GM19193 (cell line): ENCODE results near the gene ATOSA.

Source experiments
- POLR2A ChIP-seq: IDR thresholded peaks from 4 replicates; pipeline ENCODE4 v1.6.1; 2011; ENCODE audit not compliant: insufficient read depth, insufficient read length; ENCODE audit errors: extremely low read depth

ATOSA gene

DNA sequence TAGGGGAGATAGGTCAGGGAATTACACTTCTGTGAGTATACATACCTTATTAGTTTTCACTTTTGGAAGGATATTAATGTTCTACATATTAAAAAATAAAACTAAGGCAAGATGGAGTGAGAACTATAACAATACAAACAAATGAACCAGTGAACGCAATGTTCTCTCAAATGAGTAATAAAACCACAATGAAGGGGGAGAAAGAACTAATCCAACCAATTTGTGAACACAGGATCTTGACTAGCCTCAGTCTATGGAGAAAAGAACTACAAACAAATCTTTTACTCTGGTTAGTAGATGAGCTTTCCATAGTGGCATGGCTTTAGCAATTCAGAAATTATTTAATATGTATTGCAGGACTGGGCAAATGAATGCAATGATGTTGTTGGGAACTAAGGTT, 26.9 kb upstream of the ATOSA start:
- TF ChIP-seq POLR2A = no peak

DNA sequence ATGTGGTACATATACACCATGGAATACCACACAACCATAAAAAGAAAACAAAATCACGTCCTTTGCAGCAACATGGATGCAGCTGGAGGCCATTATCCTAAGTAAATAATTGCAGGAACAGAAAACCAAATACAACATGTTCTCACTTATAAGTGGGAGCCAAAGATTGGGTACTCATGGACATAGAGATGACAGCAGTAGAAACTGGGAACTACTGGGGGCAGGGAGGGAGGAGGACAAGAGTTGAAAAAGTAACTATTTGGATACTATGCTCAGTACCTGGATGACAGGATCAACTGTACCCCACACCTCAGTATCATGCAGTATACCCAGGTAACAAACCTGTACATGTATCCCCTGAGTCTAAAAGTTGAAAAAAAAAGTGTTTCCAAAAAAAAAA, 23.2 kb upstream of the ATOSA start:
- no peak for TF ChIP-seq POLR2A

DNA sequence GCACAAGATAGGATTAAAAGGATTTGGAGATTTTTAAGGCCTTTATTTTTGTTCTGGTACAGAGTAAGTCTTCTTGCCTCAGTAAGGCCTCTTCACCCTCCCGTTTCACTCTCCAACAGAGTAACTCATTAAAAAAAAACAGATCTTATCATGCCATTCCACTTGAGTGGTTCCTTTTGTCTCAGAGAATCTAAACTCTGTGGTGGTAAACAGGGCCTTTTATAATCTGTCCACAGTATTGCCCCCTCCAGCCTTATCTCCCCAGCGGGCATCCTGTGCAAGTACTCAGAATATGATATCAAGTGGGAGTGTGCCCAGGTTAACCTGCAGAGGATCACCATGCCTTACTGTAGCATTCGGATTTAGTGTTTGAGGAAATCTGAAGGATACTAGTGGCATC, 20.3 kb upstream of the ATOSA start:
- TF ChIP-seq POLR2A = no peak

DNA sequence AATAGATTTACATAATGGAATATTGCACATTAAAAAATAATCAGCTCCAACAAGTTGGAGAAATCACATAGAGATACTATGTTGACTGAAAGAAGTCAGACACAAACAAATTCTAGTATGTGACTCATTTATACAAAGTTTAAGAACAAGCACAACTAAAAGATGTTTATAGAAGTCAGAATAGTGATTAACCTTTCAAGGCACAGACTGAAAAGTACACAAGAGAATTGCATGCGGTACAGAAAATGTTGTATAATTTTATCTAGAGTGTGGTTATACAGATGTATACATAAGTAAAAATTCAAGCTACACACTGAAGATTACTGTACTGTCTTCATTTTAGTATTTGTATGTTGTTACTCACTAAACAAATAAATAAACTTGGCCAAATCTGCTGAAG, 19.3 kb upstream of the ATOSA start:
- no peak for TF ChIP-seq POLR2A

DNA sequence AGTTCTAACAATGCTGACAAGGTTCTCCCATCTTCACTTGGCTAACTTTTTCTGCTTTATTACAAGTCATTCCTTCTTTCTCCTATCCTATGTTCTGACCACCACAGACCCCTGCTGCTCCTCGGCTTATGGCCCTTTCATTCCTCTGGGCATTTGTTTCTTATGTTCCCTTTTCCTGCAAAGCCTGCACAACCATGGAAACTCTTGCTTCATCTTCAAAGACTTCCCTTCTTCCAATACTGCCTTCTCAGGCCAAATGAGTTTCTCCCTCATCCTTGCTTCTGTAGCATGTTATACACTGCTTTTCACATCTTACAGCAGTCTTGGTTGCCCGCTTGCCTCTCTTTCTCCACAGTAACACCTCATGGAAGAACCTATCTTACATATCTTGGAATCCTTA, 17.9 kb upstream of the ATOSA start:
- TF ChIP-seq POLR2A = no peak

DNA sequence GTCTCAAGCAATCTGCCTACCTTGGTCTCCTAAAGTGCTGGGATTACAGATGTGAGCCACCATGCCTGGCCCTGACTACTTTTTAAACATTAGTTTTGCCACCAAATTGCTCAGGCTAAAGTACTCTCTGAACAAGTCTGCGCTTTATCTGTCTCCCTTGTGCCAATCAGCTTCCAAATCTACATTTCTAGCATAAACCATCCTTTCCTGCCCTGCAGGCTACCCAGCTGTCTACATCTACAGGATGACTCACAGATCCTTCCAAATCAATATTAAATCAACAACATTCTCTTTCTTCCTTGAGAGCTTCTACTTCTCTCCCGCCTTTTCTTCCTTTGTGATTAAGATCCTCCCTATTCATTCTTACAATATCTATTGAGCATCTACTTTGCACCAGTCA, 16.0 kb upstream of the ATOSA start:
- no peak for TF ChIP-seq POLR2A

DNA sequence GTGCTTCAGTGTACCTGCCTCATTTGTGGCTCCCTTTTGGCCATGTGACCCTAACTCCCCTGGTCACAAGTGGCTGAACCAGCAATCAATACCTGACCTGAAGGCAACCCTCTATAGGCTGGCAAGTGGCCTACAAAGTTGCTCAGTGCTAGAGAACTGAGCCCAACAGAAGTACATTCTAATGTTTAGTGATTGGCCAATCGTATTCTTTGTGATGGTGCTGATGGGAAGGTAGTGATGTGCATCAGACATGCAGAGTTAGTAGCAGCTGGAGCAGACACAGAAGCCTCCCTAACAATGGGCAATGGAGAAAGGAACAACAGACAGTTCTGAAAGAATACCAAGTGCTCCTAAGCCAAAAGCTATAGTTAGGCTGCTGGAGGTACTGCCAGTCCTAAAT, 10.4 kb upstream of the ATOSA start:
- TF ChIP-seq POLR2A = no peak

DNA sequence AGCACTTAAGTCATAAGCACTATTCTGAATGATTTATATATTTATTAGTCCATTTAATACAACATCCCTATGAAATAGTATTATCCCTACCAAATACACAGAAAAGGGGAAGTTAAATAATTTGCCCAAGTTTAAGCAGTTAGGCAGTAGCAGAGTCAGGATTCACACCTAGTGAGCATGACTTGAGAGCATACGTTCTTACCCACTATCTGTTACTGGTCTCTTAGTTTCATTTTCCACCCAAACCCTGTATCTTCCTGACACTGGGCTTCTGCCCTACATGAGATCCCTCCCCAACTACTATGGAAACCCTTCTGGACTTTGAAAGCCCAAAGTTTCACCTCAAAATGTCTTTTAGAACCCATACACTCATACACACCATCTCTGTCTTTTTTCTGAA, 4.4 kb upstream of the ATOSA start:
- no peak for TF ChIP-seq POLR2A

DNA sequence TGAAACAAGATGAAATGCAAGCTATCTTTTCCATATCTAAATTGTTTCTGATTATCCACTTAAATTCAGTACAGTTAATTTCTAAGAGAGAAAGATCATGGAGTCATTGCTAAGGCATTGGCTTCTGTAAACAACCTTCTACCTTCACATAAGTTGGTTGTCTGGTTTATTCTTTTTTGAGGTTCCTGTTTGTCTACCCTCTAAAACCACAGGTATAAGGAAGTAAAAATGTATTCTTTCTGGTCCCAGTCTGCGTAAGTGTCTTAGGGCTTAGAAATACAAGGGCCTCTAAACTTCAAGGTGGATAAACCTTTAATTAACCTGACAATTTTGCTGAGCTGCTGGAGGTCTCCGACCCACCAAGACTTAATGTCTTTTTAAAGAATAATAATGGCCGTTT, 3.6 kb upstream of the ATOSA start:
- no peak for TF ChIP-seq POLR2A

DNA sequence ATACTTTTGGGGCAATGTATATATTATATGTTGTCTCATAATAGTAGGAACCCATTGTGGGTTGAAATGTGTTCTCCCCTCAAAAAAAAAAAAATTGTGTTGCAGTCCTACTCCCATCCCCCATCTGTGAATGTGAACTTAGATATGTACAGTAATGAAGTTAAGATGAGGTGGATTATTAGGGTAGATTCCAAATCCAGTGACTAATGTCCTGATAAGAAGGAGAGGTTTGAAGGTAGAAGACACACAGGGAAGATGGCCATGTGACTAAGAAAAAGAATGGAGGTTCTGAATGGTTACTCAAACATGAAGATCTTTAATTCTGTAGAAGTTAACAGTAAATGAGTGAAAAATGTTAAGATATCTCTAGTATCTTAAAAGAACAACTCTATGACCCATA, 3.0 kb upstream of the ATOSA start:
- TF ChIP-seq POLR2A = no peak

DNA sequence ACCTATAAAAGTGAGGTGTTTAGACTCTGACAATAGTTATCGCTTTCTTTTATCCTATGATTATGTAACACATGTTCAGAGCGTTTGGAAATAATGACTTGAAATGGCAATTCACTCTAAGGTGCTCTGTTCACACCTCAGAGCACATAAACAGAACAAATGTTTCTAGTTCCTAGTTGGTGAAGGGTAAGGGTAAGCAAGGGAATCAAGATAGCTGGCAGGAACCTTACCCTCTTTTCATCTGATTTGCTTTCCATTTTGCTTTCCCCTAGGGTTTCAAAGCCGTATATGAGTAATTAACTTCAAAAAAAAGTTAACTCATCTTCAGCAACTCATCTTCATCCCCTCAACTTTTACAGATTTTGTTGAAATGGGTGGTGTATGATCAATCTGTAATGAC, 2.3 kb upstream of the ATOSA start:
- no peak for TF ChIP-seq POLR2A

DNA sequence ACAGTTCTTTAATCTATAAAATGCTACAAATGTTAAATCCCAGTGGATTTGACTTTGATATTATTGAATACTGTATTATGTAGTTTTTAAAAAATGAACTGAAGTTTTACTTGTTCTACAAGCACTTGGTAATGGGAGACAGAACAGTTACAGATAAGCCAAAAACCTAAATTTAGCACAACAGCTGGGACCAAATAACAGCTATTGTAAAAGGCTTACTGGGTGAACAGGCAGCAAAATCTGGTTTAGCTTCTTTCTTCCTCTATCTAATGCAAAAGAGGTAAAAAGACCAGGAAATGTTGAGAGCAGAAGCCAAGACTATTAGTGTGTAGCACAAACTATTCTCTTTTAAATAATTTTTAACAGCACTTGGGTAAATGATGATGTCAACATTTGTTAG, 1.6 kb upstream of the ATOSA start:
- TF ChIP-seq POLR2A = no peak

DNA sequence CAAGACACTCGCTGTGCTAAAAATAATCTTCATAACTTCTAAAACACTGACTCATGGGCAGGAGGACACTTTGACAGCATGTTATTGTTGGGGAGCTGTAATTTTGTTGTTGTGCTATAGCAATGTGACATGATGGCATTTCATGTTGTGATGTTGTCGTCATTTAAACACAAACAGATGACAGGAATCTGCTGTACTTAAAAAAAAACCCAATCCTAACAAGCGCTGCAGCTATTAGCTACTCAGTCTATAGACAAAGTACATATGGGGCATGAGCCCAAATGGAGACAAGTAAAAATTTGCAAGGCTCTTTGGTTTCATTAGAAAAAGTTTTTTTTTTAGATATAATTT, 828 bp upstream of the ATOSA start:
- TF ChIP-seq POLR2A = no peak

DNA sequence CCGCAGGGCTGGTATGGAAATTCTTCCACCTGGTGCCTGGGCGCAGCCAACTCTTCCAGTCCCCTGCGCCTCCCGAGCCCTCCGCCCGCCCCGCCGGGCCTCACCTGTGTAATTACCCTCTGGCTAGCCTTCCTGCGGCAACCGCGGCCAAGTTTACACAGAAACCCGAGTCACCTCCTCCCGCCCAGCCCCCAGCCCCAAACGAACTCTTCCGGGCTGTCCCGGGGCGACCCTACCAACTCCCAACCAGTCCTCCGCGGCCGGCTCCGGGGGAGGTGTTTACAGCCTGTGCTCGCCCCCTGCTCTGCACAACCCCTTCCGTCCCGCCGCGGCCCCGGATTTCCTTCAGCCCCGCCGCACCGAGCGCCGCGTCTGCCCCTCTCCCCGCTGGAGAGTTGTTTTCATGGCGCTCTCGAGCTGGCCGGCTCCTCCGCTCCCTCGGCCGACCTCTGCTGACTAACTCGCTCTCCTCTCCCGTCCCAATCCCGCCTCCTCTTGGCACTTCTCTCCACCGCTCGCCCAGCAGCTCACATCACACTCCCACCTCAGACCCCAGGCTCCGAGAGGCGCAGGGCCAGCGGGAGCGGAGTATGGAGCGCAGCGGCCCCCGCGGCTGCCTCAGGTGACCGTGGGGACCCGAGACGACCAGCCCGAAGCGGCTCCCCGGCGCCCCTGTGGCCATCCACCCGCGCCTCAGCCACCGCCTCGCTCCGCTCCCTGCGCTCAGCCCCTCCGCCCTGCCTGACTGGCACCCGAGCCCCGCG, 538 bp downstream of the ATOSA start:
- peak; percentile 8 for TF ChIP-seq POLR2A

DNA sequence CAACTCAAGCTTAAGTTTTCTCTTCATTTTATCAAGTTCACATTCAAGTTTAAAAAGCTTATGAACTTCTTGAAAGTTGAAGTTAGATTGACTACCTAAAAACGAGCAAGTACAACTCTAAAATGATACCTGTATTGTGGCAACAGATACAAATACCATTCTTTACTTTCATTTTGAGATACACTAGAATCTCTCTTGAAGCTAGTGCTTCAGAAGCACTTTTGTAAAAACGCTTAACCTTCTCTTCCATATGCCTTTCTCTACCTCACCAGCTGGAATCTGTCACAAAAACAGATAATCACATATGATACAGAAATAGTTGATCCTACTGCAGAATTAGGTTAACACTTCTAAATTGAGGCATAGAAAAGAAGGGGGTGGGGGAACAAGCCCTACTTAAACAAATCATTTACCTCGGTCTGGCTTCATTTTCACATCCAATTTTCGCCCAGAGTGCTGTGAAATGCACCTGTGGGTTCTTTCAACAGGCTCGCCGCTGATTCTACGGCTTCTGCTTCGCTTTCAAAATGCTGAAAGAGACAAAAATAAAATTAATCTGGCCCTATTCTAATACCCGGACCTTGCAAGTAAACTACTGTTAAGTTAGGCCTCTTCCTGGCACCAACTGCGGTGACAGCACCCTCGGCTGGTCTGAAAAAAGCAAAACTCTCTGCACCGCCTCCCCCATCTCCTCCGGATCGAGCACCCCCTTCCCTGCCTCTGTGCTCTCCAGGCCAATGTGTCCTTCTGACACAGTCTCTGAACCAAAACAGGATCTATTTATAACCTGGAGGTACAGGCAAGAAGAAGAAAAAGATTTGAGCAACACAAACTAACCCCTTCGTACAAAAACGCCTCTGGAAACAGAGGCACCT, 1.4 kb downstream of the ATOSA start:
- no peak for TF ChIP-seq POLR2A

DNA sequence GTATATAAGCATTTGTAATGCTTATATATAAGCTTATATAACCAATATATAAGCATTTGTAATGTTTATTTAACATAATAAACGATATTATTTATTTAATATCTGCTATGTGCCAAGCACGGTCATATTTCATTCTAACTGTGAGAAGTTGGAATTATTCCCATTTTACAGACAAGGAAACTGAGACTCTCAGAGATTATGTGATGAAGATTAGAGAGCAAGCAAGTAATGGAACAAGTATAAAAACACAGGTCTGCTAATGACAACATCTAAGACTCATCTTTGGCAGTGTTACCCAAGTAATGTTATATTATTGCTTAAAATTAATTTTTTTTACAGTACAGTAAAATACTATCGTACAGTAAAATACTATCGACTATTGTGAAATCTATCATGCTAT, 4.4 kb downstream of the ATOSA start:
- TF ChIP-seq POLR2A = no peak
